Measurements from ENCODE around the gene ACTL8. TPM values are rescaled to one million over a fixed set of nuclear protein-coding genes. Genes with fewer than 3 reads are reported as not detected.

ACTL8 gene
- total RNA-seq, 3 donors from 2014 or later = not detected

DNA sequence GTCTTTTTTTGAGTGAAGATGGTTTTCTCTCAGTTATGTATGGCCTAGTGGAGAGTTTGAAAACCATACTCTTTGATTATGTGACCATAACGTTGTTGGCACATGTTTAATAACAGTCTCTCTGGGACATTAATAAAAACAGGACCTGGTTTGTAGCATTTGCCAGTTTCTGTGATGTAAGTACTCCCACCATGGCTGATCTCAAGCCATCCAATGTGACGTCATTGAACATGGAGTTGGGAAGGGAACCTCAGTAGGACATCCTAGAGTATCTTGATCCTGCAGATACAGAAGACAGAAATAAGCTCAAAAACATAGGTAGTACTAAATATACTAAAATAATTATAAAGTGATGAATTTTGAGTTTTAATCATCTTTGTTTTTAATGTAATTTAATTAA lies 107.0 kb downstream of the ACTL8 start:
- TF ChIP-seq, protein P1, sequence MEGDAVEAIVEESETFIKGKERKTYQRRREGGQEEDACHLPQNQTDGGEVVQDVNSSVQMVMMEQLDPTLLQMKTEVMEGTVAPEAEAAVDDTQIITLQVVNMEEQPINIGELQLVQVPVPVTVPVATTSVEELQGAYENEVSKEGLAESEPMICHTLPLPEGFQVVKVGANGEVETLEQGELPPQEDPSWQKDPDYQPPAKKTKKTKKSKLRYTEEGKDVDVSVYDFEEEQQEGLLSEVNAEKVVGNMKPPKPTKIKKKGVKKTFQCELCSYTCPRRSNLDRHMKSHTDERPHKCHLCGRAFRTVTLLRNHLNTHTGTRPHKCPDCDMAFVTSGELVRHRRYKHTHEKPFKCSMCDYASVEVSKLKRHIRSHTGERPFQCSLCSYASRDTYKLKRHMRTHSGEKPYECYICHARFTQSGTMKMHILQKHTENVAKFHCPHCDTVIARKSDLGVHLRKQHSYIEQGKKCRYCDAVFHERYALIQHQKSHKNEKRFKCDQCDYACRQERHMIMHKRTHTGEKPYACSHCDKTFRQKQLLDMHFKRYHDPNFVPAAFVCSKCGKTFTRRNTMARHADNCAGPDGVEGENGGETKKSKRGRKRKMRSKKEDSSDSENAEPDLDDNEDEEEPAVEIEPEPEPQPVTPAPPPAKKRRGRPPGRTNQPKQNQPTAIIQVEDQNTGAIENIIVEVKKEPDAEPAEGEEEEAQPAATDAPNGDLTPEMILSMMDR (IDR thresholded peaks at IDR 0.05) = no peak
- TF ChIP-seq POLR2AphosphoS5 (IDR thresholded peaks at IDR 0.05) = no peak
- no peak for TF ChIP-seq POLR2A (IDR thresholded peaks at IDR 0.05)
- H3K4me3 ChIP-seq = no peak overlapping the region
- DNase-seq (ENCODE audit: low spot score in 2 of 2) = no peak
- no peak overlapping the region for H3K27ac ChIP-seq
- H3K36me3 ChIP-seq = no peaks in the 10 kb centered on the region
- H3K4me1 ChIP-seq = no peaks in the 10 kb centered on the region
- no peaks in the 10 kb centered on the region for H3K27me3 ChIP-seq
- no peaks in the 10 kb centered on the region for H3K9me3 ChIP-seq
- intact Hi-C loops (cut with DNase I; ENCODE audit: low total_unique reads) = no loop called here

DNA sequence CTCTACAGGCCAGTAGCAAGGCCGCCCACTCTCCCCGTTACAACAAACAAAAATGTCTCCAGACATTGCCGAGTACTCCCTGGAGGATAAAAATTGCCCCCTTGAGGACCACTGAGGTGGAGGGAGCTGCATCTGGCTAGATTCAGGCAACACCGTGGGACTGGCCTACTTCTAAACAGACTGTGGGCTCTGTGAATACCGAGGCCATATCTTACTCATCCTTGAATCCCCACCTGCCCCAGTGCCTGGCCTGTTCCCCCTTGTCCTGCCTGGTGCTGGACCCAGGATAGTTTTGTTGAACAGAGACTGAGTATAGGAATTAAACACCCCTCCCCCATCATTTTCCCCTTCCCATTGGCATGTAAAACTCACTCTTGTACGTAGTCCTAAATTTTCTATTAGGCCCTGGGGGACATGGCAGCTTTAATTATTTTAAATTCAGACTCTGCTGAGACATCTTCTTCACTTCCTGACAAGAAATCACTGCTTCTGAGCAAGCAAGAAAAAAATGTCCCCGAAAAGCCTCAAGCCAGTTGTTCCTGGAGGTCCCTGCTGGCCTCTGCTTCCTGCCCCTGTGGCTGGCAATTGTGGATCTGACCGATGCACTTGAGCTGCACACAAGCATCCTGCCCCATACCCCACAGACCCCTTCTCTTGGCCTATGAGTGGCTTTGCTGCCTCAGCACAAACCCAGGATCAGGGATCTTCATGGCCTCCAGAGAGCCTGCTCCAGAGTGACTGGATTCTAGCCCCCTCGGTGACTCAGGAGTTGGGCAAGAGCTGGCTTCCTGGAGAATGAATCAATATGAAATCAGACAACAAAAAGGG lies 111.0 kb downstream of the ACTL8 start:
- intact Hi-C loops (cut with DNase I; ENCODE audit: low total_unique reads) = no loop called here
- H3K27ac ChIP-seq = no peak overlapping the region
- no peaks in the 10 kb centered on the region for H3K9me3 ChIP-seq
- no peak for DNase-seq (ENCODE audit: low spot score in 2 of 2)
- H3K27me3 ChIP-seq = no peaks in the 10 kb centered on the region
- TF ChIP-seq, protein P1 (IDR thresholded peaks at IDR 0.05) = no peak
- TF ChIP-seq POLR2AphosphoS5 (IDR thresholded peaks at IDR 0.05) (no peak), POLR2A (IDR thresholded peaks at IDR 0.05) (no peak)
- H3K36me3 ChIP-seq = no peaks in the 10 kb centered on the region
- H3K4me1 ChIP-seq = no peaks in the 10 kb centered on the region
- no peak overlapping the region for H3K4me3 ChIP-seq

DNA sequence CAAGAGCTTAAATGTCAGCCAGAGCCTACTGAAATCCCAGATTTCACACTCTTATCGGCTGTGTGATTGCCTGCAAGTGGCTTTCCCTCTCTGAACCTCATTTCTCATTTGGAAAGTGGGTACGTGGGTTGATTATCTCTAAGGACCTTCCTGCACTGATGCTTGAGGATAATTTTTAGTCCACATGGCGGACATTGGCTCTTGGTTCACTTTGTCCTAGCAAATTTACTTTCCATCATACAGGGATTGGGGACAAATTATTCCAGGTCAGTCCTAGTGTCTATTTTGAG lies 111.6 kb downstream of the ACTL8 start:
- H3K27ac ChIP-seq = no peak overlapping the region
- no peak for DNase-seq (ENCODE audit: low spot score in 2 of 2)
- H3K4me3 ChIP-seq = no peak overlapping the region
- no peaks in the 10 kb centered on the region for H3K4me1 ChIP-seq
- intact Hi-C loops (cut with DNase I; ENCODE audit: low total_unique reads) = no loop called here
- H3K36me3 ChIP-seq = no peaks in the 10 kb centered on the region
- H3K27me3 ChIP-seq = no peaks in the 10 kb centered on the region
- TF ChIP-seq POLR2AphosphoS5 (IDR thresholded peaks at IDR 0.05) = no peak
- no peaks in the 10 kb centered on the region for H3K9me3 ChIP-seq

DNA sequence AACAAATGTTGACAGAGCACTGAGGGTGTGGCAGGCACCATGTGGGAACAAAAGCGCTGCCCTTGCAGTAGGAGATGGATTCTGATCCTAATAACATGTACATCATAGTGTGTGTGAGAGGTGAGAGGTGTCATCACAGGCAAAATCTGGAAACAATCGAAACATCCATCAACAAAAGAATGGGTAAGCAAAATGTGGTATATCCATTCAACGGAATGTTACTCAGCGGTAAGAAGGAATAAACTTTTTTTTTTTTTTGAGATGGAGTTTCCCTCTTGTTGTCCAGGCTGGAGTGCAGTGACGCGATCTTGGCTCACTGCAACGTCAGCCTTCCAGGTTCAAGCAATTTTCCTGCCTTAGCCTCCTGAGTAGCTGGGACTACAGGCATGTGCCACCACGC lies 112.3 kb downstream of the ACTL8 start:
- H3K9me3 ChIP-seq = no peaks in the 10 kb centered on the region
- H3K27me3 ChIP-seq = no peaks in the 10 kb centered on the region
- H3K36me3 ChIP-seq = no peaks in the 10 kb centered on the region
- H3K27ac ChIP-seq = no peak overlapping the region
- H3K4me3 ChIP-seq = no peak overlapping the region
- intact Hi-C loops (cut with DNase I; ENCODE audit: low total_unique reads) = no loop called here
- TF ChIP-seq POLR2AphosphoS5 (IDR thresholded peaks at IDR 0.05) (no peak), POLR2A (IDR thresholded peaks at IDR 0.05) (no peak)
- TF ChIP-seq, protein P1 (IDR thresholded peaks at IDR 0.05) = no peak
- DNase-seq (ENCODE audit: low spot score in 2 of 2) = no peak
- H3K4me1 ChIP-seq = no peaks in the 10 kb centered on the region

DNA sequence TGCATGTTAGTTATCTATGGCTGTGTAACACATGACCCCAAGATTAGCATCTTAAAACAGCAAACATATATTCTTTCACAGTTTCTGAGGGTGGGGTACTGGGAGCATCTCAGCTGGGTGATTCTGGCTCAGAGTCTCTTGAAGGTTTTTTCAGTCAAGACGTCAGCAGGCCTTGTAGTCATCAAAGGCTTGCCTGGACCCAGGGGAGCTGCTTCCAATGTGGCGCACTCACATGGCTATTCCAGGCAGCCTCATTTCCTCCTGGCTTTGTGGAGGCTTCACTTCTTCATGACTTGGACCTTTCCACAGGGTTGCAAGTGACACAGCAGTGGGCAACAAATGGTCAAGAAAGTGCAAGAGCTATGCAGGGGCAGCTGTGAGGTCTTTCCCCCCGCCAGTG lies 114.7 kb downstream of the ACTL8 start:
- Histone ChIP-seq H3K27ac (no peak overlapping the region), H3K27me3 (no peaks in the 10 kb centered on the region), H3K9me3 (no peaks in the 10 kb centered on the region), H3K36me3 (no peaks in the 10 kb centered on the region), H3K4me1 (no peaks in the 10 kb centered on the region), H3K4me3 (no peak overlapping the region)
- intact Hi-C loops (cut with DNase I; ENCODE audit: low total_unique reads) = no loop called here
- no peak for TF ChIP-seq POLR2AphosphoS5 (IDR thresholded peaks at IDR 0.05)
- TF ChIP-seq, protein P1 (IDR thresholded peaks at IDR 0.05) = no peak
- no peak for TF ChIP-seq POLR2A (IDR thresholded peaks at IDR 0.05)
- no peak for DNase-seq (ENCODE audit: low spot score in 2 of 2)
